Activated CD8-positive, alpha-beta T cell treated with anti-CD3 and anti-CD28 coated beads for 36 hours (primary cell): ENCODE data around the gene C16orf90. TPM values are rescaled to one million over a fixed set of nuclear protein-coding genes. Genes with fewer than 3 reads are reported as not detected.

Experiments
- ATAC-seq: fragments of 200-7000 bp; cut with Tn5 transposase; one replicate; pipeline ENCODE4 v1.10.0; 2021; ENCODE audit warnings: mild to moderate bottlenecking, moderate library complexity
- CTCF ChIA-PET: fragments of 350-600 bp; sonication (Branson Sonifier 250); formaldehyde crosslinking; loops from one replicate; lab custom pipeline; 2021; ENCODE audit warnings: antibody characterized with exemption; lab: Charles Lee
- POLR2A ChIA-PET: fragments of 350-600 bp; sonication (Branson Sonifier 250); formaldehyde crosslinking; loops from one replicate; lab custom pipeline; 2021; ENCODE audit warnings: antibody characterized with exemption; lab: Charles Lee
- DNase-seq: peaks from one replicate; pipeline ENCODE4 v3.0.0-alpha.2; 2020
- H3K27ac Mint-ChIP-seq: one replicate; pipeline ENCODE4 v1.8.0; 2021; ENCODE audit warnings: mild to moderate bottlenecking, mixed read lengths
- H3K27me3 Mint-ChIP-seq: one replicate; pipeline ENCODE4 v1.8.0; 2021; ENCODE audit warnings: mixed read lengths
- H3K36me3 Mint-ChIP-seq: one replicate; pipeline ENCODE4 v1.8.0; 2021; ENCODE audit warnings: low read depth, mixed read lengths
- H3K4me1 Mint-ChIP-seq: one replicate; pipeline ENCODE4 v1.8.0; 2021; ENCODE audit warnings: low read depth, mixed read lengths
- H3K4me3 Mint-ChIP-seq: one replicate; pipeline ENCODE4 v1.8.0; 2021; ENCODE audit warnings: mild to moderate bottlenecking, moderate library complexity, mixed read lengths
- H3K9me3 Mint-ChIP-seq: one replicate; pipeline ENCODE4 v1.8.0; 2021; ENCODE audit warnings: mixed read lengths
- CTCF ChIP-seq: fragments of 200-600 bp; IDR thresholded peaks from one replicate; pipeline ENCODE4 v1.8.0; 2022; ENCODE audit warnings: antibody characterized with exemption, mild to moderate bottlenecking
- intact Hi-C: fragments of 100-400 bp; cut with micrococcal nuclease; formaldehyde crosslinking; loops from one replicate; pipeline ENCODE4 v1.10.0; 2022
- total RNA-seq, 2 experiments: library from RNA; stranded (reverse); gene quantifications; one replicate each; pipeline ENCODE4 v1.2.3, GENCODE V29; 2021

C16orf90 gene
- total RNA-seq: not detected

DNA sequence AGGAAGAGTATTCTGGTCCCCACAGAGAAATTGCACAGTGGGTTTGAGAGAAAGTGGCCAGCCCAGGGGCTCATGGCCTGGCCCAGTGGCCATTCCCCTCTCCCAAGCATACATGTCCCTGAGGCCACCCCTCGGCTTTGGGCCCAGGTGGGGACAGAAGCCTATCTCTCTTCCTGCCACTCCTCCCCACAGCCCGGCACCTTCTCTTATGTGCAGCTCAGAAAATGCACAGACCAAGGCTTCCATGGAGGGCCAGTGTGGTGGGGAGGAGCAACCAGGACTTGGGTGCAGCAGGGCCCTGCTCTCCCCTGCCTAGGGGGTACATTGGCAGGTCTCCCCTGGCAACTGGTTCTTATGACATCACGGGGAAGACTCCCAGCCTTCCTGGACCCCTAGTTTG lies at the start of gene C16orf90:
Gene C16orf90, minus strand, starts transcription at position 314 of the 400 bp plus-strand sequence. Its CDS starts 68 bp downstream, at position 246.
- intact Hi-C loops: no loop called here
- CTCF ChIA-PET: no interaction called here
- Mint-ChIP-seq H3K27me3 (no peaks in the 10 kb centered on the region), H3K27ac (no peak within 1 kb of the TSS), H3K9me3 (no peaks in the 10 kb centered on the region), H3K36me3 (no peaks in the 10 kb centered on the region), H3K4me1 (peaks cover 4% of the 10 kb centered on the region), H3K4me3 (no peak within 1 kb of the TSS)
- DNase-seq: no peak
- ATAC-seq: no peak
- POLR2A ChIA-PET: no interaction called here
- TF ChIP-seq CTCF: no peak

DNA sequence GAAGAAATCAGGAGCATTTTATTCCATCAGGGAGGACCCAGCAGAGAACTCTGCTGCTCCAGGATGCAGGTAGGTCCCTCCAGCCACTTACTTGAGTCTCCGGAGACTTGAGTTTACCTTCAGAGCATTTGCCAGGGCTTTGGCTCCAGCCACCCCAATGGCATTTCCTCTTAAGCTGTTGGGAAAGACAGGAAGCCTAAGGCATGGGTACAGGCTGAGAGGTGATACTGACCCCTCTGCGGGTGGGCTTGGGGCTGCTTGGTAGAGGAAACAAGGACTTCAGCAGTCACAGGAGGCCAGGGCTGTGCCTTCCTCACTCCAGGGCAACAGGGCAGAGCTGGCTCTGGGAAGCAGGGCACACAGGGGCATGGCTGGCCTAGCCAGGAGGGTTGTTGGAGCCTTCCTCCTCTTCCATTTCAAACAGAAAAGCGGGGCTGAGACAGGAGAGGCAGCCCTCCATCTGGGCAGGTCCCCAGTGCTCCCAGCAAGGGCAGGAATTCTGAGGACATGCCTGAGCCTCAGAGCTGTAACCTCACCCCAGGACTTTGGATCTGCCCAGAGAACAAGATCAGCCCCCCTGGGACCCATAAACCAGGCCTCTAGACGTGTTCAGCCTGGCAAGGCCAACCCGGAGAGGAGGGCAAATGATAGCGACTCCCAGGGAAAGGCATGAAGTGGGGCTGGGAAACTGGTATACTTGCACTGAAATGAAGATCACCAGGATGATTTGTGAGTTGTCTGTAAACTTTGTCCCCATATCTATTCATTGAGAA lies 47.5 kb upstream of the C16orf90 start:
- POLR2A ChIA-PET: no interaction called here
- intact Hi-C loops: no loop called here
- Mint-ChIP-seq H3K4me3 (no peak overlapping the region), H3K36me3 (peaks cover 13% of the 10 kb centered on the region), H3K4me1 (no peaks in the 10 kb centered on the region), H3K27me3 (no peaks in the 10 kb centered on the region), H3K27ac (peak overlapping the region; percentile 16), H3K9me3 (no peaks in the 10 kb centered on the region)
- no peak for ATAC-seq
- TF ChIP-seq CTCF: no peak
- CTCF ChIA-PET: no interaction called here
- DNase-seq: no peak

- ATAC-seq (no peak), DNase-seq (no peak)
- Mint-ChIP-seq H3K36me3 (peaks cover 12% of the 10 kb centered on the region), H3K4me3 (no peak overlapping the region), H3K4me1 (no peaks in the 10 kb centered on the region), H3K9me3 (no peaks in the 10 kb centered on the region), H3K27me3 (no peaks in the 10 kb centered on the region), H3K27ac (no peak overlapping the region)
- ChIA-PET POLR2A (interaction anchor here (1.2 kb wide), 2 partner anchors 12 kb away, joined by 4 to 6 read pairs; no protein-coding TSS in a partner anchor), CTCF (no interaction called here)
- intact Hi-C loops: no loop called here
- TF ChIP-seq CTCF: no peak
Observed at GRCh38 chr16:3541527-3542155, 46.4 kb upstream of the C16orf90 start.

- Mint-ChIP-seq H3K4me1 (no peaks in the 10 kb centered on the region), H3K36me3 (peaks cover 9% of the 10 kb centered on the region), H3K4me3 (no peak overlapping the region), H3K27ac (no peak overlapping the region), H3K27me3 (no peaks in the 10 kb centered on the region), H3K9me3 (no peaks in the 10 kb centered on the region)
- ChIA-PET POLR2A (no interaction called here), CTCF (interaction anchor here (0.6 kb wide), 1 partner anchor 121 kb away, joined by 3 read pairs; no protein-coding TSS in a partner anchor)
- ATAC-seq: no peak
- intact Hi-C loops: no loop called here
- no peak for TF ChIP-seq CTCF
- no peak for DNase-seq
Observed at GRCh38 chr16:3538222-3538621, 42.9 kb upstream of the C16orf90 start.

- POLR2A ChIA-PET: interaction anchor here (0.6 to 1.2 kb wide), 3 partner anchors 10 to 87 kb away, joined by 3 to 4 read pairs (median 3); no protein-coding TSS in a partner anchor
- peaks cover 9% of the 10 kb centered on the region for H3K36me3 Mint-ChIP-seq
- no peak overlapping the region for H3K27ac Mint-ChIP-seq
- intact Hi-C loops: no loop called here
- TF ChIP-seq CTCF: no peak
- no peak overlapping the region for H3K4me3 Mint-ChIP-seq
- no peaks in the 10 kb centered on the region for H3K4me1 Mint-ChIP-seq
- H3K27me3 Mint-ChIP-seq: no peaks in the 10 kb centered on the region
- H3K9me3 Mint-ChIP-seq: no peaks in the 10 kb centered on the region
- no peak for DNase-seq
- CTCF ChIA-PET: interaction anchor here (0.7 kb wide), 1 partner anchor 32 kb away, joined by 3 read pairs; no protein-coding TSS in a partner anchor
- ATAC-seq: no peak
Observed at GRCh38 chr16:3536851-3537250, 41.6 kb upstream of the C16orf90 start.
